Astrocyte (in vitro differentiated cells and primary cell): ENCODE data around the gene PCNT. TPM values are rescaled to one million over a fixed set of nuclear protein-coding genes. Genes with fewer than 3 reads are reported as not detected.

ENCODE experiments used
- DNase-seq: peaks from one replicate; pipeline ENCODE4 v3.0.0-alpha.2; 2010; ENCODE audit warnings: low read depth
- FAIRE-seq: peaks from 2 replicates; lab custom pipeline; 2011; peaks lifted over from hg19 to GRCh38; lab: Jason Lieb, UNC
- H2AFZ ChIP-seq: 2 replicates; pipeline ENCODE4 v1.6.0; 2012; ENCODE audit warnings: low read depth, low read length, inconsistent platforms
- H3K27ac ChIP-seq: 2 replicates; pipeline ENCODE4 v1.5.1; 2011; ENCODE audit warnings: low read depth, low read length, inconsistent platforms
- H3K27me3 ChIP-seq: 2 replicates; pipeline ENCODE4 v1.6.0; 2011; ENCODE audit warnings: low read length, inconsistent platforms; ENCODE audit not compliant: insufficient read depth
- H3K36me3 ChIP-seq: 2 replicates; pipeline ENCODE4 v1.5.1; 2011; ENCODE audit warnings: low read length, inconsistent platforms; ENCODE audit not compliant: insufficient read depth
- H3K4me1 ChIP-seq: 2 replicates; pipeline ENCODE4 v1.5.1; 2011; ENCODE audit warnings: low read length, inconsistent platforms; ENCODE audit not compliant: insufficient read depth
- H3K4me2 ChIP-seq: 2 replicates; pipeline ENCODE4 v1.6.0; 2012; ENCODE audit warnings: low read length, inconsistent platforms
- H3K4me3 ChIP-seq: 2 replicates; pipeline ENCODE4 v1.5.1; 2011; ENCODE audit warnings: low read depth, mild to moderate bottlenecking, low read length, inconsistent platforms; ENCODE audit not compliant: insufficient read depth
- H3K79me2 ChIP-seq: 2 replicates; pipeline ENCODE4 v1.6.0; 2012; ENCODE audit warnings: mild to moderate bottlenecking, low read length, inconsistent platforms; ENCODE audit not compliant: insufficient read depth
- H3K9ac ChIP-seq: 2 replicates; pipeline ENCODE4 v1.6.0; 2012; ENCODE audit warnings: mild to moderate bottlenecking, low read length, inconsistent platforms
- H3K9me3 ChIP-seq: 2 replicates; pipeline ENCODE4 v1.5.1; 2012; ENCODE audit warnings: low read depth, mild to moderate bottlenecking, low read length, inconsistent platforms; ENCODE audit not compliant: insufficient read depth
- H4K20me1 ChIP-seq: 2 replicates; pipeline ENCODE4 v1.6.0; 2012; ENCODE audit warnings: low read length, inconsistent platforms; ENCODE audit not compliant: insufficient read depth
- H3K27ac Mint-ChIP-seq: one replicate; pipeline ENCODE4 v1.8.0; 2021; ENCODE audit warnings: mild to moderate bottlenecking, mixed read lengths; ENCODE audit not compliant: unreplicated experiment
- H3K27me3 Mint-ChIP-seq: one replicate; pipeline ENCODE4 v1.8.0; 2021; ENCODE audit warnings: low read depth, mixed read lengths; ENCODE audit not compliant: unreplicated experiment
- H3K36me3 Mint-ChIP-seq: one replicate; pipeline ENCODE4 v1.8.0; 2021; ENCODE audit warnings: low read depth, mixed read lengths; ENCODE audit not compliant: unreplicated experiment
- H3K4me1 Mint-ChIP-seq: one replicate; pipeline ENCODE4 v1.8.0; 2021; ENCODE audit warnings: low read depth, mixed read lengths; ENCODE audit not compliant: unreplicated experiment
- H3K4me3 Mint-ChIP-seq: one replicate; pipeline ENCODE4 v1.8.0; 2021; ENCODE audit warnings: mild to moderate bottlenecking, moderate library complexity, mixed read lengths; ENCODE audit not compliant: unreplicated experiment
- H3K9me3 Mint-ChIP-seq: one replicate; pipeline ENCODE4 v1.8.0; 2021; ENCODE audit warnings: mild to moderate bottlenecking, mixed read lengths; ENCODE audit not compliant: unreplicated experiment
- EZH2 ChIP-seq: IDR thresholded peaks from 2 replicates; pipeline ENCODE4 v1.6.1; 2012; ENCODE audit warnings: mild to moderate bottlenecking, low read length, inconsistent platforms; ENCODE audit not compliant: insufficient read depth
- total RNA-seq: library from RNA; stranded (reverse); gene quantifications from 2 replicates; pipeline ENCODE4 v1.2.1, GENCODE V29; 2021
- TF ChIP-seq, protein P1 (sequence below): IDR thresholded peaks from 2 replicates; pipeline ENCODE4 v1.5.1; 2011; ENCODE audit warnings: low read depth, mild to moderate bottlenecking, inconsistent platforms, low read length, moderate library complexity; ENCODE audit not compliant: insufficient read depth

Gene PCNT
- total RNA-seq, 1 donor from 2014 or later: 19.9 TPM

DNA sequence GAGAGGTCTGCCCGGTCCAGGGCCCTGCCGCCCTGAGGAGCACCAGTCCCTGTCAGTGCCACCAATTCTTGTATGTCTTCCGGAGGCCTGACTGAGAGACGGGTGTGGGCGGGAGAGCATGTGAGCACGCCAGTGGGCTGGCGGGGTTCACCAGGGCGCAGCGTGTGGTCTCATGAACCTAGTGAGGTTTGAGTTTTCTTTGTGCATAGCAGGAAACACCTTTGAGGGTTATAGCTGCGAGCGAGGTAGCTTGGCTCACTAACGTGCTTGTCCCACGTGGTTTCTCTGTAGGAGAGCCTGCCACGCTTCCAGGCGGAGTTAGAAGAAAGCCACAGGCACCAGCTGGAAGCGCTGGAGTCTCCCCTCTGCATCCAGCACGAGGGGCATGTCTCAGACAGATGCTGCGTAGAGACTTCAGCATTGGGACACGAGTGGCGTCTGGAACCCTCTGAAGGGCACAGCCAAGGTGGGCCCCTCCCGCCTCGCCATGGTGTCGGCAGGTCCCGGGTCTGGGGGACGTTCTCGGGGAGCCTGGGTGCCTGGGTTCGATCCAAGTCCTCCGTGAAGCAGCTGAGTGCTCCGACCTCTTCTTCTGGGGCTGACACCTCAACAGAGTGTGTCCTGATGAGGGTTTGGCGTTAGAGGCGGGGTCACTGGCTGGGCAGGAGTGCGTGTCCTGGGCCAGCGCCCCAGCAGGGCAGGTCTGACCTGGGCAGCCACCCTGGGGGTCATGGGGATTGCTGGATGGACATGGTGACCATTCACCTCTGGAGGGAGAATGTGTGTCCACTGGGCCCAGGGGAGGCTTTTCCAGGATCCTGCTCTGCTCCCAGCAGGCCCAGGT, 31.4 kb downstream of the PCNT start:
- no peak overlapping the region for H3K4me3 ChIP-seq
- FAIRE-seq (no peak), DNase-seq (no peak)
- H3K36me3 ChIP-seq: peaks cover 8% of the 10 kb centered on the region
- Mint-ChIP-seq H3K27me3 (no peaks in the 10 kb centered on the region), H3K36me3 (peaks cover 8% of the 10 kb centered on the region), H3K27ac (no peak overlapping the region), H3K4me3 (no peak overlapping the region), H3K9me3 (no peaks in the 10 kb centered on the region), H3K4me1 (no peaks in the 10 kb centered on the region)
- H3K79me2 ChIP-seq: no peaks in the 10 kb centered on the region
- no peak overlapping the region for H3K27ac ChIP-seq
- H3K27me3 ChIP-seq: no peaks in the 10 kb centered on the region
- no peaks in the 10 kb centered on the region for H3K4me1 ChIP-seq
- no peak overlapping the region for H3K4me2 ChIP-seq
- no peak for TF ChIP-seq EZH2
- TF ChIP-seq, protein P1, sequence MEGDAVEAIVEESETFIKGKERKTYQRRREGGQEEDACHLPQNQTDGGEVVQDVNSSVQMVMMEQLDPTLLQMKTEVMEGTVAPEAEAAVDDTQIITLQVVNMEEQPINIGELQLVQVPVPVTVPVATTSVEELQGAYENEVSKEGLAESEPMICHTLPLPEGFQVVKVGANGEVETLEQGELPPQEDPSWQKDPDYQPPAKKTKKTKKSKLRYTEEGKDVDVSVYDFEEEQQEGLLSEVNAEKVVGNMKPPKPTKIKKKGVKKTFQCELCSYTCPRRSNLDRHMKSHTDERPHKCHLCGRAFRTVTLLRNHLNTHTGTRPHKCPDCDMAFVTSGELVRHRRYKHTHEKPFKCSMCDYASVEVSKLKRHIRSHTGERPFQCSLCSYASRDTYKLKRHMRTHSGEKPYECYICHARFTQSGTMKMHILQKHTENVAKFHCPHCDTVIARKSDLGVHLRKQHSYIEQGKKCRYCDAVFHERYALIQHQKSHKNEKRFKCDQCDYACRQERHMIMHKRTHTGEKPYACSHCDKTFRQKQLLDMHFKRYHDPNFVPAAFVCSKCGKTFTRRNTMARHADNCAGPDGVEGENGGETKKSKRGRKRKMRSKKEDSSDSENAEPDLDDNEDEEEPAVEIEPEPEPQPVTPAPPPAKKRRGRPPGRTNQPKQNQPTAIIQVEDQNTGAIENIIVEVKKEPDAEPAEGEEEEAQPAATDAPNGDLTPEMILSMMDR: no peak
- no peak overlapping the region for H2AFZ ChIP-seq
- H3K9ac ChIP-seq: no peak overlapping the region
- H3K9me3 ChIP-seq: no peaks in the 10 kb centered on the region
- no peaks in the 10 kb centered on the region for H4K20me1 ChIP-seq

DNA sequence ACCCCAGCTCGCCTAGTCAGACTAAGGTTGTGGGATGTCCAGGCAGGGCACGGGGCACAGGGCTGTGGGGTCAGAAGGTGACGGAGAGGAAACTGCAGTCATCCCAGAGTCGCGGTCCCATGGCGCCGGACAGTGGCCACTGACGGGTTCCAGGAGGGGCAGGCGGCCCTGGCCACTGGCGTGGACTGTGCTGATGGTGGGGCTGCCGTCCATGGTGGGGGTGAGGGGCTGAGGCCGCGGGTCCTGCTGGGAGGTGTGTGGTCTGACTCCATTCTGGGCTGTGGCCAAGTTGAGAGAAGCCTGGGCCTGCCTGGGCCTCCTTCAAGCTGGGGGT, 32.0 kb downstream of the PCNT start:
- Mint-ChIP-seq H3K9me3 (no peaks in the 10 kb centered on the region), H3K4me3 (no peak overlapping the region), H3K36me3 (peaks cover 8% of the 10 kb centered on the region), H3K27me3 (no peaks in the 10 kb centered on the region), H3K4me1 (no peaks in the 10 kb centered on the region), H3K27ac (no peak overlapping the region)
- DNase-seq (no peak), FAIRE-seq (no peak)
- Histone ChIP-seq H3K4me2 (no peak overlapping the region), H3K9me3 (no peaks in the 10 kb centered on the region), H4K20me1 (no peaks in the 10 kb centered on the region), H3K9ac (no peak overlapping the region), H3K79me2 (no peaks in the 10 kb centered on the region), H3K4me1 (no peaks in the 10 kb centered on the region), H3K4me3 (no peak overlapping the region), H3K27ac (no peak overlapping the region), H3K36me3 (peaks cover 8% of the 10 kb centered on the region), H2AFZ (no peak overlapping the region), H3K27me3 (no peaks in the 10 kb centered on the region)
- TF ChIP-seq EZH2: no peak
- TF ChIP-seq, protein P1: no peak
